Renal cortex interstitium (tissue), 11 donors: ENCODE results near the gene HOXD10. TPM values are rescaled to one million over a fixed set of nuclear protein-coding genes. Genes with fewer than 3 reads are reported as not detected.

ENCODE experiments used
- DNase-seq, 11 donors: peaks; one replicate each; pipeline ENCODE4 v3.0.0-alpha.2; 2013; ENCODE audit warnings: low read depth in 9 of 11, low spot score in 4 of 11; ENCODE audit errors: extremely low read depth in 1 of 11
- polyA plus RNA-seq, 3 donors: library from polyadenylated mRNA; unstranded; fragments of 120-200 nt; gene quantifications; one replicate each; pipeline ENCODE4 v1.2.1, GENCODE V29; 2013; ENCODE audit not compliant: insufficient read length in 3 of 3

HOXD10 gene
- polyA plus RNA-seq, 3 donors, result 163 to 188 (median 178) TPM

- peak in 1 of 11 donors; percentile 84 for DNase-seq
These were observed 10.6 kb downstream of the HOXD10 start for GRCh38 chr2:176126929-176127773.

- DNase-seq, result no peak
These were observed 11.1 kb downstream of the HOXD10 start for GRCh38 chr2:176127774-176128072.

GRCh38 chr2:176128172-176128981, 11.8 kb downstream of the HOXD10 start:
- DNase-seq, result no peak

- DNase-seq, result peak in 3 of 11 donors; percentile 84 to 85 (median 85)
These were observed 12.6 kb downstream of the HOXD10 start, which contains the start of gene HOXD8 for GRCh38 chr2:176128982-176129796. Gene HOXD8 (plus strand): TSS chr2:176129705. CDS start chr2:176130367, 662 bp downstream.

- no peak for DNase-seq
These were observed 13.2 kb downstream of the HOXD10 start for GRCh38 chr2:176129813-176130146.

- peak in 8 of 11 donors; percentile 84 to 94 (median 90) for DNase-seq
These were observed 13.8 kb downstream of the HOXD10 start for GRCh38 chr2:176130147-176130956.

GRCh38 chr2:176130957-176131847, 14.6 kb downstream of the HOXD10 start:
- DNase-seq, result no peak

GRCh38 chr2:176131848-176132158, 15.2 kb downstream of the HOXD10 start:
- DNase-seq, result no peak

GRCh38 chr2:176132205-176133171, 15.9 kb downstream of the HOXD10 start:
- DNase-seq, result no peak

- DNase-seq, result no peak
These were observed 16.8 kb downstream of the HOXD10 start for GRCh38 chr2:176133389-176133788.

GRCh38 chr2:176134035-176134434, 17.5 kb downstream of the HOXD10 start:
- no peak for DNase-seq

GRCh38 chr2:176135035-176135440, 18.5 kb downstream of the HOXD10 start:
- DNase-seq, result no peak

GRCh38 chr2:176136374-176137251, 20.0 kb downstream of the HOXD10 start:
- peak in 1 of 11 donors; percentile 92 for DNase-seq

GRCh38 chr2:176137252-176137580, 20.6 kb downstream of the HOXD10 start:
- no peak for DNase-seq

- no peak for DNase-seq
These were observed 21.3 kb downstream of the HOXD10 start for GRCh38 chr2:176137906-176138305.

- no peak for DNase-seq
These were observed 21.9 kb downstream of the HOXD10 start for GRCh38 chr2:176138526-176138922.
